ENCODE results near the gene ANK3. TPM values are rescaled to one million over a fixed set of nuclear protein-coding genes. Genes with fewer than 3 reads are reported as not detected.

ANK3 gene
- polyA plus RNA-seq, 1 experiment: 1.6 TPM

- no peaks in the 10 kb centered on the region for H3K9me3 ChIP-seq (ENCODE audit: control insufficient read depth, insufficient read depth, low read length)
- no peak overlapping the region for H3K4me3 ChIP-seq (ENCODE audit: low read depth, low read length)
- H3K27ac ChIP-seq (ENCODE audit: low read depth, low read length): no peak overlapping the region
- no peak for TF ChIP-seq CTCF (IDR thresholded peaks at IDR 0.05; ENCODE audit: low read depth, low read length)
- ChIA-PET POLR2A (no interaction called here), CTCF (no interaction called here)
- DNase-seq (ENCODE audit: low read depth, low spot score): no peak
- no peaks in the 10 kb centered on the region for H3K27me3 ChIP-seq (ENCODE audit: control insufficient read depth, insufficient read depth, low read length)
Observed at GRCh38 chr10:60291344-60291930, 98.2 kb downstream of the ANK3 start.

GRCh38 chr10:60290558-60290957, 99.1 kb downstream of the ANK3 start:
- no peak overlapping the region for H3K27ac ChIP-seq (ENCODE audit: low read depth, low read length)
- no peak for DNase-seq (ENCODE audit: low read depth, low spot score)
- no peaks in the 10 kb centered on the region for H3K9me3 ChIP-seq (ENCODE audit: control insufficient read depth, insufficient read depth, low read length)
- ChIA-PET POLR2A (no interaction called here), CTCF (no interaction called here)
- no peak overlapping the region for H3K4me3 ChIP-seq (ENCODE audit: low read depth, low read length)
- no peak for TF ChIP-seq CTCF (IDR thresholded peaks at IDR 0.05; ENCODE audit: low read depth, low read length)
- no peaks in the 10 kb centered on the region for H3K27me3 ChIP-seq (ENCODE audit: control insufficient read depth, insufficient read depth, low read length)

GRCh38 chr10:60289800-60290199, 99.9 kb downstream of the ANK3 start:
- DNase-seq (ENCODE audit: low read depth, low spot score): no peak
- no peak overlapping the region for H3K27ac ChIP-seq (ENCODE audit: low read depth, low read length)
- POLR2A ChIA-PET: no interaction called here

GRCh38 chr10:60288256-60288655, 101.4 kb downstream of the ANK3 start:
- H3K4me3 ChIP-seq (ENCODE audit: low read depth, low read length): no peak overlapping the region
- no peak for DNase-seq (ENCODE audit: low read depth, low spot score)
- no peak overlapping the region for H3K27ac ChIP-seq (ENCODE audit: low read depth, low read length)
- no peaks in the 10 kb centered on the region for H3K9me3 ChIP-seq (ENCODE audit: control insufficient read depth, insufficient read depth, low read length)
- H3K27me3 ChIP-seq (ENCODE audit: control insufficient read depth, insufficient read depth, low read length): no peaks in the 10 kb centered on the region
- ChIA-PET POLR2A (no interaction called here), CTCF (no interaction called here)
- peak; percentile 11; the same call in 1 of the 2 replicates for TF ChIP-seq CTCF (IDR thresholded peaks at IDR 0.05; ENCODE audit: low read depth, low read length)

More at GRCh38 chr10:60289800-60290199, 99.9 kb downstream of the ANK3 start:
- no peak overlapping the region for H3K4me3 ChIP-seq (ENCODE audit: low read depth, low read length)
- no peaks in the 10 kb centered on the region for H3K9me3 ChIP-seq (ENCODE audit: control insufficient read depth, insufficient read depth, low read length)
- no peak for TF ChIP-seq CTCF (IDR thresholded peaks at IDR 0.05; ENCODE audit: low read depth, low read length)
- CTCF ChIA-PET: no interaction called here
- no peaks in the 10 kb centered on the region for H3K27me3 ChIP-seq (ENCODE audit: control insufficient read depth, insufficient read depth, low read length)

GRCh38 chr10:60286559-60286958, 103.1 kb downstream of the ANK3 start:
- Histone ChIP-seq H3K27ac (ENCODE audit: low read depth, low read length) (no peak overlapping the region), H3K9me3 (ENCODE audit: control insufficient read depth, insufficient read depth, low read length) (no peaks in the 10 kb centered on the region), H3K27me3 (ENCODE audit: control insufficient read depth, insufficient read depth, low read length) (no peaks in the 10 kb centered on the region), H3K4me3 (ENCODE audit: low read depth, low read length) (no peak overlapping the region)
- no peak for TF ChIP-seq CTCF (IDR thresholded peaks at IDR 0.05; ENCODE audit: low read depth, low read length)
- ChIA-PET CTCF (no interaction called here), POLR2A (no interaction called here)
- DNase-seq (ENCODE audit: low read depth, low spot score): no peak
